Stimulated activated CD8-positive, alpha-beta memory T cell treated with anti-CD3 and anti-CD28 coated beads, Interleukin-2, amount 100 ng/mL, for 48 hours (primary cell): ENCODE data around the gene EPHA4.

Experiments
- DNase-seq, 2 donors: peaks; one replicate each; pipeline ENCODE4 v3.0.0-alpha.2; 2020; ENCODE audit warnings: low read depth in 2 of 2

Gene EPHA4

GRCh38 chr2:221572219-221572820 is at the start of gene EPHA4:
TSS of gene EPHA4 (minus strand) at chr2:221572304. CDS start at chr2:221572248, 56 bp downstream.
- DNase-seq: peak; percentile 73 to 75

GRCh38 chr2:221618007-221618406 is 45.9 kb upstream of the EPHA4 start:
- no peak for DNase-seq

DNA sequence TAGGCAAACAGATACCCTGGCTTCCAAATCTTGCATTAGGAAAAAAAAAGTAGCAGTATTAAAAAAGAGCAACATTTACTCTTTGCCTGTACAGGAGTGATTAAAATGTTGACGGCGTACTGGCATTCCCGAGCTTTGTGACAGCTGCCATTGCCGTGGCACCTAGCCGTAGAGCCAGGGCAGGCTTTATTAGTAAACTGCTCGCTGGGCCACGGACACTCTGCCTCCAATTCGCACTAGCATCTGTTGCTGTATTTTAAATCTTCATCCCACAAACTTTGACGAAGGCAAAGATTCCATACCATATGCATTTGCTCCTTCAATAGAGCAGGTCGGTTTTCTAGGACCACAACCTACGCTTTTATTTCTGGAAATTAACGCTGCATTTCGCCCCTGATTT is 44.5 kb upstream of the EPHA4 start:
- no peak for DNase-seq

- DNase-seq: no peak
These were observed 42.2 kb upstream of the EPHA4 start for GRCh38 chr2:221614274-221614673.

GRCh38 chr2:221612800-221613199 is 40.7 kb upstream of the EPHA4 start:
- DNase-seq: no peak

- no peak for DNase-seq
These were observed 40.1 kb upstream of the EPHA4 start for GRCh38 chr2:221612161-221612560.

DNA sequence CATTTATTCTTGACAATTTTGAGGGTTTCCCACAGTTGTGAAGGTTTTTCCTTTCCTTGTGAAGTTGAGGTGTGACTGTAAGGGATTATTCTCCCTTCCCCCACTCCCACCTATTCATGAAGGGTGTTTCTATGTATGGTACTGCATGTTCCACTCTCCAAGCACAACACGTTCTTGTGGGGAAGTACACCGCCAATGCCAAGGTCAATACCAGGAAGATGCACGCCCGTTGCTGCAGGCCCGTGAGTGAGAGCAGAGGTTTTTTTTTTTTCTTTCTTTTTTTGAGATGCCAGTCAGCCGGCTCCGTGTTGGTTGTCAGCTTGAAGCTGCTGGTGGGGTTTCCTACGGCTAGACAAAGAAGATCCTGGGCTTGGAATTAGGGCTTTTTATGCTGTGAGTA is 38.6 kb upstream of the EPHA4 start:
- no peak for DNase-seq

DNA sequence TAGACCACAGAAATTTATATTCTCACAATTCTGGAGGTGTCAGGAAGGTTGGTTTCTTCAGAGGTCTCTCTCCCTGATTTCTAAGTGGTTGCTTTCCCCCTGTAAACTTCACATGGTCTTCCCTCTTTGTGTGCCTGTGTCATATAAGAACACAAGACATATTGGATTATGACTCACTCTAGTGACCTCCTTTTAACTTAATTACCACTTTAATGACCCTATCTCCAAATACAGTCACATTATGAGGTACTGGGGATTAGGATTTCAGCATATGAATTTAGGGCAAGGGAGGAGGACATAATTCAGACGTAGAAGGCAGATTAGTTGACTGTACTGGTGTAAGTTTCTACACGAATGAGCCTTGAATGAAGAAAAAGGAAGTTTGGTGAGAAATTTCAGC is 38.2 kb upstream of the EPHA4 start:
- no peak for DNase-seq

DNA sequence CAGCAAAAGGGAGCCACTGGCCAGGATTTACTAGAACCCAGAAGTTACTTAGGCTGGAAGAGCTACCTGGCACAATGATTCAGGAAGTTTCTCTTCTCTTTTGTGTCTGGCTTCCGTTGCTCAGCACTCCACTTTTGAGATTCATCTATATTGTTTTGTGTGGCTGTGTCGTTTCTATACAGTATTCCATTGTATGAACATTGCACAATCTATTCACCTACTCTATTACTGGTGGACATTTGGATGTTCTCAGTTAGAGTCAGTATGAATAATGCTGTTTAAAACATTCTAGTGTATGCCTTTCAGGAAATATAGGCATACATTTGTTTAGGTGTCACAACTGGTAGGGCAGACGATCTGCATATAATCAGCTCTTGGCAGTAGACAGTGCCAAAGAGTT is 36.3 kb upstream of the EPHA4 start:
- no peak for DNase-seq

DNA sequence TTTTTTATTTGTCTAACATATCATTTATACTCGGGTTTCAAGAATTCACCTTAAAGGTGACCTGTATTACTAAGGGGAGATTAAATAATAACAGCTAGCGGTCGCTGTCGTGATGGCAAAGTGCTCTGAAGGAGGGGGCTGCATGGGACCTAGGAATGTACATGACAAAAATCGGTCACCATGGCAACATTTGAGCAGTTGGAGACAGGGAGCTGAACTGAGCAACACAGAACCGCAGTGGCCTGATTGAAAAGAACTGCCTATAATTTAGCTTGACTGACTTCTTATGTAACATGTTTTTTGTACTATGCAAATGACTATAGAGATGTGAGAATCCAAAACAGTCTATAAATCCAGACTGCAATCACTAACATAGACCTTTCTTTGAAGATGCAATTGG is 34.3 kb upstream of the EPHA4 start:
- DNase-seq: no peak

- no peak for DNase-seq
These were observed 33.7 kb upstream of the EPHA4 start for GRCh38 chr2:221605751-221606240.

DNA sequence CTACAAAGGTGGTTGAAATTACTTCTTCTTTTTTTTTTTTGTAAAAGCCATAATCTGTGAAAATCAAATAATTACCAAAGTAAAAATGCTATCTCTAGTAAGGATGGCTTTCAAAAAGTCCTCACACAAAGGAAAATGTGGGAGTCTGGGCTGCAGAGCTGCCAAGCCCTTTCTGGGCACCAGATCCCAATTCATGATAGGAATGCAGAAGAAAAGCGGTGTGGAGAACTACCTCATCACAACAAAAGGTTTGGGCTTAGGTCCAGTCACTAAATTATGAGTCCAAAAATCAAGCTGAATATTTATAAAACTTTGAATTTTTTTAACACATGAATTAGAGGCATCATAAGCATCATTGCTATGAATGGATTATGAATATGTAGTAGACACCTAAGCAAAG is 30.8 kb upstream of the EPHA4 start:
- no peak for DNase-seq

DNA sequence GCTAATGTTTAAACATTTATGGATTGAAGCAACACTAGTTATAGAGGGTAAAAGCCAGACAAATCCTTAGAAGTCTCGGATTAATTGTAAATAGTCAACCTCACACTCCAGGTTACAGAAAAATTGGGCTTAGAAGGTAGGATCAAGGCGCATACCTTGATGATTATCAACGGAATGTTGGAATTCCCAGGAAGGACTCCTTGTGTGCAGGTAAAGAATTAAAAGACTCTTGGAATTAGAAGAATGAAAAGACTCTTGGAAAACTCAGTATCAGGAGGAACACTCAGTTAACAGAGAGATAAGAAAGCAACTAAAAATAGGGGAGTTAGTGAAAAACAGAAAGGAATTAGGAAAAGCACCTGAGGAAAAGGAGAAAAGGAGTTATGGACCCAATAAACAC is 29.3 kb upstream of the EPHA4 start:
- no peak for DNase-seq

DNA sequence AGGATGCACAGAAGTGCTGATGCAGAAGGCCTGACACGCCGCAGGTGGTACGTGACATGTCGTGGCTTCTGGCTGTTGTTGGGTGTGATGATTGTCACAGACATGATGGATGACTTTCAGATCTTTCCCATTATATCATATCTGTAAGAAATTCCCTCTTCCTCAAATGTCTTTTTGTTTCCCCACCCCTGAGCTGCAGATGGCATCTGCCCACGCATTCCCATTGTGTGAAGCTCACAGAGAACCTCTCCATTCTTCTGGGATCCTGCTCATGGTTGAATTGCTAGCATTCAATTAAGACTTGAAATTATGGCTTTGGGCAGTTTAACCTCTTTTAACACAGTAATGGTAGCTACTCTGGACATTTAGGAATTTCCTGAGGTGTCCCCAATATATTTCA is 28.3 kb upstream of the EPHA4 start:
- no peak for DNase-seq

- DNase-seq: no peak
These were observed 24.1 kb upstream of the EPHA4 start for GRCh38 chr2:221596192-221596591.

- DNase-seq: no peak
These were observed 18.8 kb upstream of the EPHA4 start for GRCh38 chr2:221590861-221591365.

GRCh38 chr2:221589696-221590095 is 17.6 kb upstream of the EPHA4 start:
- DNase-seq: no peak

- DNase-seq: no peak
These were observed 16.3 kb upstream of the EPHA4 start for GRCh38 chr2:221588306-221588985.

GRCh38 chr2:221581986-221582385 is 9.9 kb upstream of the EPHA4 start:
- DNase-seq: no peak

DNA sequence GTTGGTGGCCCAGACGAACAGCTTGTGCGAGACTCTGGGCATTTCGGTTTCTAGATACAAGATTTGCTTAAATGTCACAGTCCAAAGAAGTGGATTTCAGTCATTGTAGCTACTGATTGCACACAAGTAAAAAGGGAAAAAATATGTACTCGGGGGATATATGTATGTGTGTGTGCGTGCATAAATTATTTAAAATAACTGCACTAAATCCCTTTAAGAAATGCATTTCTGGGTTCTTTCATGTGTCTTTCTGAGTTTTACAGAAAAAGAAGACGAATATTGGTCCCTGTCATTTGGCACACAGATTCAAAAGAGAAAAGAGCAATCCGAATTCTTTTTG is 2.1 kb upstream of the EPHA4 start:
- no peak for DNase-seq

DNA sequence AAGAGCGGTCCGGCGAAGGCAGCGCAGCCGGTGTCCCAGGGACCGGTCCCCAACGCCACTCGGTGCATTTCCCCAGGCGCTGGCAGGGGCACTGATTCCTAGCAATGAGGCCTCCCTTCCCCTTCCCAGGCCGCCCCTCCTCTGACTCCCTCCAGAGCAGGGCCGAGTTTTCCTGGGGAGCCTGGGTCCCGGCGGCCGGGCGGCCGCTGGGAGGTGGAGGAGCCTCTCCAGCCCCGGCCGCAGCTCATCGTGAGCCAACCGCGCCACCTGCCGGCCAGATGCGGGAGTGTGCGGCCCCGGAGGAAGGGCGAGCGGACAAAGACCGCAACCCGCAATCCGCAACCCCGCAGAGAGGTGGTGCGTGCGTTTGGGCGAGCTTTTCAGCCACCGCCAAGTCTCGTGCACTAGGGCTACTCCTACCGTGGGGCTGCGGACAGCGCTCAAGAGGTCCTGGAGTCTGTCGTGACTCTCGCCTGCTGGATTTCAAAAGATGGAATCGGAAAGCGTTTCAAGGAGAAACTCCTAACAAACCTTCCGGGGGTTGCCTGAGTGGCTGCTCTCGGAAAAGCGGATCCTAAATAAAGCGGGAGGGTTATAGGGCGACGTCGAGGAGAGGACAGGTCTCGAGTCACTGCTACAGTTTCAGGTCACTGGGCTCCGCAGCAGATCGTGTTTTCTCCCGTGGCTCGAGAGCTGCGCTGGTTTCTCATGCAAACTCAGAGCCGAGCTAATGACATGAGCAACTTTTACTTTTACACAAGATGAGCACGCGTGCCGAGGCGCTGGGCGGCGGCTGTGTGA is 1.5 kb upstream of the EPHA4 start:
- peak; percentile 52 to 74 for DNase-seq

DNA sequence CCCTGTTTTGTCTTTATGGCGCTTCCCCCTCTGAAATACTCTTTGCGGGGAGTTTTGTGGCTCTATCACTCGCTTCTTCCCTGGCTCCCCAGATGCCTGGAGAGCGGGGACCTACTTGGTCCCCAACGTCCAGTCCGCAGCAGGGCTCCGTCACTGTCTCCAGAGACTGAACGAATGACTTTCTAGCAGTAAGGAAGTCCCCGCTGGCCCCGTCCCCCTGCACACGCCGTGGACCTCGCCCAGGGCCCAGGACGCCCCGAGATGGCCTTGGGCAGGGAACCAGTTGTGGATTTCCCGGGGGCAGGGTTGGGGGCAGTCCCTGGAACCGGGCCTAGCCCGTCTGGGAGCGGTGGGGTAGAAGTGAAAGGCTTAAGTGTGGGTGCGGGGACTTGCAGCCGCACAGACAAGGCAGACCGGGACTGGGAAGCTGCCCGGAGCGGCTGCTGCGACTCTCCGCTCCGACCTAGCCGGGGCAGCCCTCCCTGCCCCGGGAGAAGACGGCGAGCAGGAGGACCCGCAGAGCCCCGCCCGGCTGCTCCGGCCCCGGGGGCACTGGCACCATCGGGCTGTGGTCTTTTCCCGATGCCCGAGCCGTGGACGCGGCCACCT is 821 bp upstream of the EPHA4 start:
- DNase-seq: peak in 1 of 2 donors; percentile 3
